Measurements from ENCODE around the gene AQR. TPM values are rescaled to one million over a fixed set of nuclear protein-coding genes. Genes with fewer than 3 reads are reported as not detected.
A peak's percentile ranks its signal among the peaks of the same experiment; 100 is the strongest.

AQR gene
- total RNA-seq, 1 donor from 2014 or later: 43.3 TPM

DNA sequence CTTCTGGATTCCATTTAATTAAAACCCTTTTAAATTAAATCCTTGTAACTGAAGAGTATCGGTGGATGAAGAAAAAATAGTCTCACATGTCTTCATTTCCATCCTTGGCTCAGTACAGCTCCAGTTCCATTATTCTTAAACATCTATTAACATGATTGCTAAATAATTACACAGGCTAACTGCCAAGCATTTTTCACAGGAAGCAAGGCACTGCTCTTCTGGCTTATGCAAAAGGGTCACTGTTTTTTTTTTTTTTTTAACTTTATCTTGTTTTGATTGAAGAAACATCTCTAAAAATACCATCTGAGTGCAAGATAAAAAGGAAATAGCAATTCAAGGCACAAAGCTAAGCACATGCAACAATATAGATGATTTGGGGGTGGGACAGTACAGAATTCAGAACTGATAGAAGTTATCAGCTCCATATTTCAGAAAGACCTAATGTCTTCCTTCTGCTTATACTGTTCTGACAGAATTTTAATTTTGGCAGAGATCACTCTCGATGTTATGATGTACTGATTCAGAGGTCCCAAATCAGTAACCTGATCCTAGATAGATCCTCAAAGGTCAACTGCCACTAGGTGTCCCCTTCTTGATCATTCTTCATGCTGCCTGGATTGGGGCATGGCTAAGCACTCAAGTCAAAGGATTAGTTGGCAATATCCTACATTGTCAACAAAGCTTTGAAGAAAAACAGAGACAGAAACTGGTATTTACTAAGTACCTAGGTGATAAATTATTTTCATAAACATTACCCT, 116.4 kb downstream of the AQR start:
- Mint-ChIP-seq H3K36me3 (ENCODE audit: insufficient read depth) (peaks cover 16% of the 10 kb centered on the region), H3K27me3 (no peaks in the 10 kb centered on the region), H3K9me3 (ENCODE audit: low read depth) (peaks cover 2% of the 10 kb centered on the region), H3K27ac (no peak overlapping the region), H3K4me1 (ENCODE audit: low read depth) (no peaks in the 10 kb centered on the region), H3K4me3 (ENCODE audit: low read depth) (no peak overlapping the region)
- TF ChIP-seq, protein P1, sequence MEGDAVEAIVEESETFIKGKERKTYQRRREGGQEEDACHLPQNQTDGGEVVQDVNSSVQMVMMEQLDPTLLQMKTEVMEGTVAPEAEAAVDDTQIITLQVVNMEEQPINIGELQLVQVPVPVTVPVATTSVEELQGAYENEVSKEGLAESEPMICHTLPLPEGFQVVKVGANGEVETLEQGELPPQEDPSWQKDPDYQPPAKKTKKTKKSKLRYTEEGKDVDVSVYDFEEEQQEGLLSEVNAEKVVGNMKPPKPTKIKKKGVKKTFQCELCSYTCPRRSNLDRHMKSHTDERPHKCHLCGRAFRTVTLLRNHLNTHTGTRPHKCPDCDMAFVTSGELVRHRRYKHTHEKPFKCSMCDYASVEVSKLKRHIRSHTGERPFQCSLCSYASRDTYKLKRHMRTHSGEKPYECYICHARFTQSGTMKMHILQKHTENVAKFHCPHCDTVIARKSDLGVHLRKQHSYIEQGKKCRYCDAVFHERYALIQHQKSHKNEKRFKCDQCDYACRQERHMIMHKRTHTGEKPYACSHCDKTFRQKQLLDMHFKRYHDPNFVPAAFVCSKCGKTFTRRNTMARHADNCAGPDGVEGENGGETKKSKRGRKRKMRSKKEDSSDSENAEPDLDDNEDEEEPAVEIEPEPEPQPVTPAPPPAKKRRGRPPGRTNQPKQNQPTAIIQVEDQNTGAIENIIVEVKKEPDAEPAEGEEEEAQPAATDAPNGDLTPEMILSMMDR (IDR thresholded peaks at IDR 0.05; ENCODE audit: unreplicated experiment): no peak
- DNase-seq (ENCODE audit: low spot score, unreplicated experiment): no peak

DNA sequence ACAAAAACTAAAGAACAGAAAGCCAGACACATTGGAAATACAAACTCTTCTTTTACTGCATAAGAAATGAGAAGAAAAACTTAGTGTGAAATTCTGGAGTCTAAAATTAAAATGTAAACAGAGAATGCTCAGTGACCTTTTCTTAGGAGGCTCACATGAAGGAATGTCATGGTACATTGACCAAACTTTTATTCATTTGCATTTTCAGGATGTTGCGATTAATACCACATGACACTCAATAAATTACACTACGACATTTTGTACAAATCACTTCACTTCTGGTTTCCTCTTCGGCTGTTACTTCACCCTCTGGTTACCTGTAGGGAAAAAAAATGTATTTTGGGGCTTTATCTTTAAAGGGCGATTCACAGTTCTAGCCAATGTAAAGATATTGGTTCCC, 117.8 kb downstream of the AQR start:
- TF ChIP-seq, protein P1 (IDR thresholded peaks at IDR 0.05; ENCODE audit: unreplicated experiment): no peak
- no peaks in the 10 kb centered on the region for H3K4me1 Mint-ChIP-seq (ENCODE audit: low read depth)
- DNase-seq (ENCODE audit: low spot score, unreplicated experiment): no peak
- no peaks in the 10 kb centered on the region for H3K27me3 Mint-ChIP-seq
- H3K4me3 Mint-ChIP-seq (ENCODE audit: low read depth): no peak overlapping the region
- peaks cover 3% of the 10 kb centered on the region for H3K9me3 Mint-ChIP-seq (ENCODE audit: low read depth)
- no peak overlapping the region for H3K27ac Mint-ChIP-seq
- peaks cover 11% of the 10 kb centered on the region for H3K36me3 Mint-ChIP-seq (ENCODE audit: insufficient read depth)

DNA sequence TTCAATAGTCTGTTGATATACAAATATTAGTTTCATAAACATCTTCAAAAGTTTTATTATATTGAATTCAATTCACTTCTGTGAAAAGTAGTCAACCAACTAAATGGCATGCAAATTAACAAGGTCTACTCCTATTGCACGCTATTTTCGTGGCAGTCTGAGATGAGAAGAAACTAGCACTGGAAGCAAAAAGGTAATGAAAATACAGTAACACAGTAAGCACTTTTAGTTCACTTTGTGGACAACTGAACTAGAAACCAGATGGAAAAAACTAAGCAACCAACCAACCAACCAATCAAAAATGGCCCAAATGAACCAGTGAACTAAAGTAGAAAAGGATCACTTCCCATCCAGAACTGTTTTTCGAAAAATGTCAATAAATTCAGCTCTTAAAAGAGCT, 118.5 kb downstream of the AQR start:
- Mint-ChIP-seq H3K4me1 (ENCODE audit: low read depth) (no peaks in the 10 kb centered on the region), H3K27ac (peak overlapping the region; percentile 73), H3K27me3 (no peaks in the 10 kb centered on the region), H3K9me3 (ENCODE audit: low read depth) (peaks cover 3% of the 10 kb centered on the region), H3K4me3 (ENCODE audit: low read depth) (no peak overlapping the region), H3K36me3 (ENCODE audit: insufficient read depth) (peaks cover 8% of the 10 kb centered on the region)
- TF ChIP-seq, protein P1 (IDR thresholded peaks at IDR 0.05; ENCODE audit: unreplicated experiment): no peak
- no peak for DNase-seq (ENCODE audit: low spot score, unreplicated experiment)

DNA sequence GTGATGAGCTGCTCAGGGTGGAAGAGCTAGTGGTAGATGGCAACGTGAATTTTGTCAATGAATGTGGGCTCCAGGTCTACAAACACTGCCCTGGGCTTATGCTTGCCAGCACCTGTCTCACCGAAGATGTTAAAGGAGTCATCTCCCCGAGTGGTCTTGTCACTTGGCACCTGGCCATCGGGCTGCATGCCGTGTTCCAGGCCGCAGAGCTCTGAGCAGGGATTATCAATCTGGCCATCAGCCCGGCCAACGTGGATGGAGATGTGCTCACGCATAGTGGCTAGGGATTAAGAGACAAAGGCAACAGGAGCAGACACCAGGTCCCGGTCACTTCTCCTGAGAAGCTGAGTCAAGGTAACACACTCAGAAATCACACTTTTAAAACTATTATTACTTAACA, 119.4 kb downstream of the AQR start:
- Mint-ChIP-seq H3K4me3 (ENCODE audit: low read depth) (no peak overlapping the region), H3K4me1 (ENCODE audit: low read depth) (no peaks in the 10 kb centered on the region), H3K36me3 (ENCODE audit: insufficient read depth) (peaks cover 5% of the 10 kb centered on the region), H3K27ac (no peak overlapping the region), H3K27me3 (no peaks in the 10 kb centered on the region), H3K9me3 (ENCODE audit: low read depth) (peaks cover 3% of the 10 kb centered on the region)
- TF ChIP-seq, protein P1 (IDR thresholded peaks at IDR 0.05; ENCODE audit: unreplicated experiment): no peak
- DNase-seq (ENCODE audit: low spot score, unreplicated experiment): no peak

DNA sequence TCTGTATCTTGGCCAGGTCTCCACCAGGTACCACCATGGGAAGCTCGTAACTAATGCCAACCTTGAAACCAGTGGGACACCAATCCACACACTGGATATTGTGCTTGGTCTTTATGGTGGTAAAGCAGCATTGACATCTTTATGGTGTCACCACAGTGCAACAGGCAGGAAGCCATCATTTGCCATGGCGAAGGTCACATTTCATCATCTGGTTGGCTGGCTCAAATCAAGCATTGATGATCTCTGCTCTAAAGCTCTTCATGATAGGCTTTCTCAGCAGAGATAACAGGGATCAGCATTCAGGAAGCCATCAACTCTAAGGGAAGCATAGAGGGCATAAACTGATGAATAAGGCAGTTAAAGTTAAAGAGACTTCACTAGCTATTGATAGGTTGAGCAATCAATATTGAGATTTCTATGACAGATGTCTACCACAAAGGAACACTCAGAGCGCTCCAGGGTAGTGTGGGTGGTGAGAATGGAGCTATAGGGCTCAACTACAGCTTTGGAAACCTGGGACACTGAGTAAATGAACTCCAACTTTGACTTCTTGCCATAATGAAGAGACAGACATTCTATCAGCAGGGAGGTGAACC, 120.1 kb downstream of the AQR start:
- DNase-seq (ENCODE audit: low spot score, unreplicated experiment): no peak
- H3K27me3 Mint-ChIP-seq: no peaks in the 10 kb centered on the region
- no peak overlapping the region for H3K4me3 Mint-ChIP-seq (ENCODE audit: low read depth)
- H3K9me3 Mint-ChIP-seq (ENCODE audit: low read depth): peaks cover 3% of the 10 kb centered on the region
- peaks cover 3% of the 10 kb centered on the region for H3K36me3 Mint-ChIP-seq (ENCODE audit: insufficient read depth)
- H3K4me1 Mint-ChIP-seq (ENCODE audit: low read depth): no peaks in the 10 kb centered on the region
- TF ChIP-seq, protein P1 (IDR thresholded peaks at IDR 0.05; ENCODE audit: unreplicated experiment): no peak
- H3K27ac Mint-ChIP-seq: no peak overlapping the region
